Right lobe of liver (tissue), 6 donors: ENCODE data around the gene DDTL. TPM values are rescaled to one million over a fixed set of nuclear protein-coding genes. Genes with fewer than 3 reads are reported as not detected.
"Not testable (repeated sequence)": the region's sequence is repeated elsewhere in the genome, so short reads cannot be mapped to it uniquely, and the experiment has no call there.

ENCODE experiments used
- ATAC-seq, 4 donors: fragments of 200-7000 bp; cut with Tn5 transposase; one replicate each; pipeline ENCODE4 v1.9.1; 2020; ENCODE audit warnings: mild to moderate bottlenecking in 4 of 4, moderate library complexity in 4 of 4
- DNase-seq, 3 donors: peaks; one replicate each; pipeline ENCODE4 v3.0.0-alpha.2; 2020
- H3K27ac ChIP-seq, 3 donors: fragments of 200-600 bp; one replicate each; pipeline ENCODE4 v1.8.0; 2022
- H3K27me3 ChIP-seq, 2 donors: fragments of 200-600 bp; one replicate each; pipeline ENCODE4 v1.8.0; 2022
- H3K36me3 ChIP-seq, 4 donors: fragments of 200-600 bp; sonication (generic) in 1 of 4; one replicate each; pipeline versions ENCODE4 v1.5.1 to v1.8.0; 2017 to 2022; ENCODE audit warnings: control low read depth in 1 of 4
- H3K4me1 ChIP-seq, 4 donors: fragments of 200-600 bp; sonication (generic) in 1 of 4; one replicate each; pipeline versions ENCODE4 v1.5.1 to v1.8.0; 2017 to 2022; ENCODE audit warnings: control low read depth in 1 of 4
- H3K4me3 ChIP-seq, 3 donors: fragments of 200-600 bp; one replicate each; pipeline ENCODE4 v1.8.0; 2022
- H3K9me3 ChIP-seq, 4 donors: fragments of 200-600 bp; sonication (generic) in 1 of 4; one replicate each; pipeline versions ENCODE4 v1.5.1 to v1.8.0; 2017 to 2022; ENCODE audit warnings: control low read depth in 1 of 4
- CTCF ChIP-seq, 4 donors: fragments of 200-600 bp in 3 of 4; fragments of 450-650 bp in 1 of 4; IDR thresholded peaks; one replicate each; pipeline versions ENCODE4 v1.5.1 to v1.8.0; 2016 to 2022; ENCODE audit warnings: antibody characterized with exemption in 4 of 4, mild to moderate bottlenecking in 2 of 4
- POLR2A ChIP-seq: fragments of 450-650 bp; IDR thresholded peaks from one replicate; pipeline ENCODE4 v1.6.1; 2017; ENCODE audit warnings: antibody characterized with exemption, mild to moderate bottlenecking
- WGBS: methylation state at CpG from one replicate; pipeline ENCODE4 v1.1.6; 2018; ENCODE audit warnings: low coverage, low lambda C conversion rate; ENCODE audit not compliant: insufficient coverage; ENCODE audit errors: missing lambda C conversion rate; 5-methylcytosine and 5-hydroxymethylcytosine counted together
- intact Hi-C, 2 donors: fragments of 100-400 bp; cut with DNase I; formaldehyde crosslinking; loops; one replicate each; pipeline versions ENCODE4 v1.11.2 to v1.14.1; 2022
- total RNA-seq, 6 experiments: library from RNA; depleted of rRNA in 2 of 6; stranded (reverse); fragments of >200 nt in 2 of 6; fragmentation: NEBNext Ultra II Directional in 3 of 6; extraction: Animal tissue kit (Norgen Biotek cat#: 25700) in 3 of 6; gene quantifications; one replicate each; pipeline versions ENCODE4 v1.1.0 to v1.2.4, GENCODE V29; 2016 to 2023
- donor health status: DM: no; HTN: yes; CAD: no.
- donor health status: DM: no; HTN: no; CAD: no.
- donor health status: DM: no; HTN: no; CAD: no.
- donor health status: DM: no; HTN: yes; CAD: no.
- donor health status: DM: no; HTN: yes; CAD: no.

Gene DDTL
- total RNA-seq, 6 experiments from 2014 or later = 3.5 to 7.1 TPM; not detected in 4

- peaks cover 0 to 25% (median 7%) of the 10 kb centered on the region in 4 donors for H3K36me3 ChIP-seq
- H3K27ac ChIP-seq = peak overlapping the region in 1 of 3 donors; percentile 55
- intact Hi-C loops = loop anchor here in 1 of 2 donors (10.0 kb wide), 1 partner anchor 55 kb away; no protein-coding TSS in a partner anchor
- no peaks in the 10 kb centered on the region for H3K9me3 ChIP-seq
- TF ChIP-seq CTCF (IDR thresholded peaks at IDR 0.05) (no peak), POLR2A (no peak)
- no peaks in the 10 kb centered on the region for H3K27me3 ChIP-seq
- no peak for DNase-seq
- H3K4me3 ChIP-seq = no peak overlapping the region
- no peak for ATAC-seq
- 78% methylated on average over 5 of the region's 5 CpGs for WGBS
- H3K4me1 ChIP-seq = peaks cover 0 to 8% (median 0%) of the 10 kb centered on the region in 4 donors
These were observed 3.5 kb downstream of the DDTL start for GRCh38 chr22:23970201-23970641.

- 90% methylated on average over 2 of the region's 6 CpGs for WGBS
- H3K4me3 ChIP-seq = no peak overlapping the region
- no peaks in the 10 kb centered on the region for H3K27me3 ChIP-seq
- peak in 2 of 3 donors; percentile 27 to 72 for DNase-seq
- H3K9me3 ChIP-seq = no peaks in the 10 kb centered on the region
- H3K4me1 ChIP-seq = peaks cover 0 to 8% (median 0%) of the 10 kb centered on the region in 4 donors
- no peak for TF ChIP-seq CTCF (IDR thresholded peaks at IDR 0.05)
- TF ChIP-seq POLR2A = no peak
- peak overlapping the region in 1 of 3 donors; percentile 49 for H3K27ac ChIP-seq
- intact Hi-C loops = loop anchor here in 1 of 2 donors (10.0 kb wide), 1 partner anchor 56 kb away; no protein-coding TSS in a partner anchor
- ATAC-seq = no peak
- H3K36me3 ChIP-seq = peaks cover 0 to 25% (median 7%) of the 10 kb centered on the region in 4 donors
These were observed 4.3 kb downstream of the DDTL start for GRCh38 chr22:23970816-23971486.

- H3K36me3 ChIP-seq = peaks cover 0 to 25% (median 7%) of the 10 kb centered on the region in 4 donors
- not testable (repeated sequence) for ATAC-seq, H3K4me3 ChIP-seq, H3K27me3 ChIP-seq, H3K4me1 ChIP-seq, DNase-seq, H3K9me3 ChIP-seq
- H3K27ac ChIP-seq = peak overlapping the region in 1 of 3 donors; percentile 49
- intact Hi-C loops = loop anchor here in 1 of 2 donors (10.0 kb wide), 1 partner anchor 57 kb away; no protein-coding TSS in a partner anchor
- WGBS = 100% methylated on average over 2 of the region's 3 CpGs
These were observed 5.2 kb downstream of the DDTL start for GRCh38 chr22:23971927-23972326.

GRCh38 chr22:23974345-23974744, 7.7 kb downstream of the DDTL start, which contains the start of gene DDT:
TSS of gene DDT (minus strand) at chr22:23974441. CDS start at chr22:23974414, 27 bp downstream.
- DNase-seq, H3K9me3 ChIP-seq, H3K4me3 ChIP-seq, H3K27me3 ChIP-seq, H3K27ac ChIP-seq, H3K4me1 ChIP-seq: not testable (repeated sequence)
- peaks cover 0 to 22% (median 7%) of the 10 kb centered on the region in 4 donors for H3K36me3 ChIP-seq
- no CpG with 5 or more reads among the region's 29 CpGs for WGBS
- peak; percentile 81 to 97 (median 89) for ATAC-seq
- intact Hi-C loops = loop anchor here in 1 of 2 donors (10.0 kb wide), 1 partner anchor 60 kb away; no protein-coding TSS in a partner anchor

GRCh38 chr22:23974836-23975352, 8.2 kb downstream of the DDTL start:
- not testable (repeated sequence) for H3K4me1 ChIP-seq, H3K9me3 ChIP-seq, H3K27ac ChIP-seq, H3K27me3 ChIP-seq, H3K4me3 ChIP-seq
- DNase-seq (peak in 1 of 3 donors; percentile 55), ATAC-seq (peak; percentile 21 to 69 (median 55))
- intact Hi-C loops = loop anchor here in 1 of 2 donors (10.0 kb wide), 1 partner anchor 60 kb away; no protein-coding TSS in a partner anchor
- WGBS = 15% methylated on average over 4 of the region's 27 CpGs
- H3K36me3 ChIP-seq = peaks cover 0 to 20% (median 7%) of the 10 kb centered on the region in 4 donors

GRCh38 chr22:23977304-23977703, 10.6 kb downstream of the DDTL start:
- not testable (repeated sequence) for DNase-seq
- intact Hi-C loops = loop anchor here in 1 of 2 donors (10.0 kb wide), 1 partner anchor 63 kb away; no protein-coding TSS in a partner anchor

GRCh38 chr22:23979557-23980240, 13.0 kb downstream of the DDTL start, which contains the start of gene GSTT2:
TSS of gene GSTT2 (plus strand) at chr22:23980134.
- H3K4me3 ChIP-seq, H3K36me3 ChIP-seq, H3K27me3 ChIP-seq, H3K4me1 ChIP-seq, H3K9me3 ChIP-seq, H3K27ac ChIP-seq, DNase-seq: not testable (repeated sequence)
- intact Hi-C loops = loop anchor here in 1 of 2 donors (10.0 kb wide), 1 partner anchor 65 kb away; no protein-coding TSS in a partner anchor
- peak; percentile 84 to 97 (median 88) for ATAC-seq
- WGBS = no CpG with 5 or more reads among the region's 41 CpGs

More at GRCh38 chr22:23977304-23977703, 10.6 kb downstream of the DDTL start:
- not testable (repeated sequence) for ATAC-seq, H3K36me3 ChIP-seq, H3K9me3 ChIP-seq, H3K4me1 ChIP-seq, H3K27ac ChIP-seq, H3K27me3 ChIP-seq, H3K4me3 ChIP-seq
- no CpG with 5 or more reads among the region's 12 CpGs for WGBS

- H3K4me1 ChIP-seq, H3K27me3 ChIP-seq, H3K36me3 ChIP-seq, H3K9me3 ChIP-seq, DNase-seq, intact Hi-C loops, H3K4me3 ChIP-seq, ATAC-seq, H3K27ac ChIP-seq: not testable (repeated sequence)
- no CpG with 5 or more reads among the region's 7 CpGs for WGBS
These were observed 13.9 kb downstream of the DDTL start for GRCh38 chr22:23980567-23980966.
